Psoas muscle (tissue), 8 donors: Measurements from ENCODE around the gene LCE3C. TPM values are rescaled to one million over a fixed set of nuclear protein-coding genes. Genes with fewer than 3 reads are reported as not detected.

ENCODE experiments used
- ATAC-seq, 4 donors: fragments of 200-7000 bp; cut with Tn5 transposase; one replicate each; pipeline ENCODE4 v1.9.1; 2020; ENCODE audit warnings: moderate library complexity in 3 of 4, mild to moderate bottlenecking in 2 of 4
- DNase-seq, 2 donors: peaks; one replicate each; pipeline ENCODE4 v3.0.0-alpha.2; 2020
- H3K27ac ChIP-seq: fragments of 200-600 bp; one replicate; pipeline ENCODE4 v1.8.0; 2022
- H3K27me3 ChIP-seq, 3 donors: fragments of 200-600 bp in 1 of 3; one replicate each; pipeline versions ENCODE4 v1.6.1 to v1.8.0; 2013 to 2022; ENCODE audit warnings: low read length in 2 of 3, mild to moderate bottlenecking in 2 of 3, moderate library complexity in 1 of 3; ENCODE audit not compliant: insufficient read depth in 3 of 3
- H3K36me3 ChIP-seq, 2 donors: fragments of 200-600 bp in 1 of 2; one replicate each; pipeline versions ENCODE4 v1.6.1 to v1.8.0; 2013 to 2022; ENCODE audit warnings: low read depth in 1 of 2, mild to moderate bottlenecking in 1 of 2, moderate library complexity in 1 of 2; ENCODE audit not compliant: insufficient read depth in 1 of 2
- H3K4me1 ChIP-seq: fragments of 200-600 bp; one replicate; pipeline ENCODE4 v1.8.0; 2022
- H3K4me3 ChIP-seq: fragments of 200-600 bp; one replicate; pipeline ENCODE4 v1.8.0; 2022; ENCODE audit warnings: mild to moderate bottlenecking
- H3K9me3 ChIP-seq: fragments of 200-600 bp; one replicate; pipeline ENCODE4 v1.8.0; 2022
- WGBS, 3 donors: extraction: QIAGEN DNeasy Blood & Tissue Kit; methylation state at CpG; one replicate each; pipeline versions ENCODE4 v1.1.6 to v1.1.7; 2013; 5-methylcytosine and 5-hydroxymethylcytosine counted together
- intact Hi-C, 2 donors: fragments of 100-400 bp; cut with DNase I; formaldehyde crosslinking; loops; one replicate each; pipeline versions ENCODE4 v1.11.0 to v1.14.2; 2022
- polyA plus RNA-seq, 3 donors: library from polyadenylated mRNA; stranded (reverse); fragments of 200-250 nt; gene quantifications; one replicate each; pipeline ENCODE4 v1.2.3, GENCODE V29; 2013
- total RNA-seq, 4 donors: library from RNA; stranded (reverse); fragmentation: NEBNext Ultra II Directional in 2 of 4; extraction: Animal tissue kit (Norgen Biotek cat#: 25700) in 2 of 4; gene quantifications; one replicate each; pipeline versions ENCODE4 v1.2.1 to v1.2.4, GENCODE V29; 2021 to 2023
- TF ChIP-seq, protein P1 (sequence below): fragments of 200-600 bp; IDR thresholded peaks from one replicate; pipeline ENCODE4 v1.8.0; 2022; ENCODE audit warnings: antibody characterized with exemption
- donor health status: healthy with polysubstance abuse.
- donor health status: DM: no; HTN: no; CAD: no; lungs with moderate emphysema.
- donor health status: Bipolar disorder and iron deficiency.
- donor health status: healthy.
- donor health status: DM: yes; HTN: yes; CAD: no.
- donor health status: DM: no; HTN: no; CAD: no.
- donor health status: DM: no; HTN: no; CAD: no.
- donor health status: DM: yes; HTN: yes; CAD: no.

LCE3C gene
- total and polyA plus RNA-seq, 7 donors: not detected

- TF ChIP-seq, protein P1, sequence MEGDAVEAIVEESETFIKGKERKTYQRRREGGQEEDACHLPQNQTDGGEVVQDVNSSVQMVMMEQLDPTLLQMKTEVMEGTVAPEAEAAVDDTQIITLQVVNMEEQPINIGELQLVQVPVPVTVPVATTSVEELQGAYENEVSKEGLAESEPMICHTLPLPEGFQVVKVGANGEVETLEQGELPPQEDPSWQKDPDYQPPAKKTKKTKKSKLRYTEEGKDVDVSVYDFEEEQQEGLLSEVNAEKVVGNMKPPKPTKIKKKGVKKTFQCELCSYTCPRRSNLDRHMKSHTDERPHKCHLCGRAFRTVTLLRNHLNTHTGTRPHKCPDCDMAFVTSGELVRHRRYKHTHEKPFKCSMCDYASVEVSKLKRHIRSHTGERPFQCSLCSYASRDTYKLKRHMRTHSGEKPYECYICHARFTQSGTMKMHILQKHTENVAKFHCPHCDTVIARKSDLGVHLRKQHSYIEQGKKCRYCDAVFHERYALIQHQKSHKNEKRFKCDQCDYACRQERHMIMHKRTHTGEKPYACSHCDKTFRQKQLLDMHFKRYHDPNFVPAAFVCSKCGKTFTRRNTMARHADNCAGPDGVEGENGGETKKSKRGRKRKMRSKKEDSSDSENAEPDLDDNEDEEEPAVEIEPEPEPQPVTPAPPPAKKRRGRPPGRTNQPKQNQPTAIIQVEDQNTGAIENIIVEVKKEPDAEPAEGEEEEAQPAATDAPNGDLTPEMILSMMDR: no peak
- Histone ChIP-seq H3K4me3 (no peak overlapping the region), H3K27ac (no peak overlapping the region), H3K4me1 (no peaks in the 10 kb centered on the region), H3K27me3 (no peaks in the 10 kb centered on the region), H3K36me3 (no peaks in the 10 kb centered on the region), H3K9me3 (no peaks in the 10 kb centered on the region)
- ATAC-seq (no peak), DNase-seq (no peak)
- WGBS, 3 donors: 32 to 46% (median 36%) methylated on average over 3 of the region's 3 CpGs
- intact Hi-C loops: no loop called here
Observed at GRCh38 chr1:152645146-152645545, 45.1 kb downstream of the LCE3C start.

GRCh38 chr1:152646656-152647055 lies 46.6 kb downstream of the LCE3C start:
- no peak for ATAC-seq

More at GRCh38 chr1:152646656-152647055, 46.6 kb downstream of the LCE3C start:
- intact Hi-C loops: no loop called here
- no peaks in the 10 kb centered on the region for H3K4me1 ChIP-seq
- no peak for DNase-seq
- no peaks in the 10 kb centered on the region for H3K36me3 ChIP-seq
- H3K4me3 ChIP-seq: no peak overlapping the region
- no peak overlapping the region for H3K27ac ChIP-seq
- H3K27me3 ChIP-seq: no peaks in the 10 kb centered on the region
- TF ChIP-seq, protein P1: no peak
- no peaks in the 10 kb centered on the region for H3K9me3 ChIP-seq

Other genes with a start within 250 kb of the LCE3C start
- gene FLG2, start 240.2 kb upstream of the LCE3C start, total RNA-seq: not detected
- gene FLG2, start 240.2 kb upstream of the LCE3C start, polyA plus RNA-seq: not detected
- not detected for gene CRNN, start 186.0 kb upstream of the LCE3C start, total RNA-seq
- gene CRNN, start 186.0 kb upstream of the LCE3C start, polyA plus RNA-seq: under 1 TPM in 2 of 3 donors, not detected in 1; 0.28 to 0.30 TPM
- not detected for gene LCE5A, start 89.4 kb upstream of the LCE3C start, total RNA-seq
- not detected for gene LCE5A, start 89.4 kb upstream of the LCE3C start, polyA plus RNA-seq
- gene CRCT1, start 85.8 kb upstream of the LCE3C start, total RNA-seq: not detected
- gene CRCT1, start 85.8 kb upstream of the LCE3C start, polyA plus RNA-seq: not detected
- gene LCE3E, start 33.5 kb upstream of the LCE3C start, total RNA-seq: not detected
- not detected for gene LCE3E, start 33.5 kb upstream of the LCE3C start, polyA plus RNA-seq
- gene LCE3D, start 19.7 kb upstream of the LCE3C start, total RNA-seq: not detected
- not detected for gene LCE3D, start 19.7 kb upstream of the LCE3C start, polyA plus RNA-seq
- not detected for gene LCE3B, start 13.6 kb downstream of the LCE3C start, total RNA-seq
- gene LCE3B, start 13.6 kb downstream of the LCE3C start, polyA plus RNA-seq: not detected
- not detected for gene LCE3A, start 22.9 kb downstream of the LCE3C start, total RNA-seq
- not detected for gene LCE3A, start 22.9 kb downstream of the LCE3C start, polyA plus RNA-seq
- gene LCE2D, start 63.1 kb downstream of the LCE3C start, total RNA-seq: not detected
- gene LCE2D, start 63.1 kb downstream of the LCE3C start, polyA plus RNA-seq: not detected
- not detected for gene LCE2C, start 75.0 kb downstream of the LCE3C start, total RNA-seq
- gene LCE2C, start 75.0 kb downstream of the LCE3C start, polyA plus RNA-seq: not detected
- gene LCE2B, start 85.9 kb downstream of the LCE3C start, total RNA-seq: not detected
- not detected for gene LCE2B, start 85.9 kb downstream of the LCE3C start, polyA plus RNA-seq
- gene LCE2A, start 98.1 kb downstream of the LCE3C start, total RNA-seq: not detected
- gene LCE2A, start 98.1 kb downstream of the LCE3C start, polyA plus RNA-seq: not detected
- not detected for gene LCE4A, start 107.9 kb downstream of the LCE3C start, total RNA-seq
- not detected for gene LCE4A, start 107.9 kb downstream of the LCE3C start, polyA plus RNA-seq
- under 1 TPM in 1 of 4 donors, not detected in 3; 0.17 TPM for gene KPRP, start 157.8 kb downstream of the LCE3C start, total RNA-seq
- gene KPRP, start 157.8 kb downstream of the LCE3C start, polyA plus RNA-seq: not detected
- gene LCE1F, start 174.9 kb downstream of the LCE3C start, total RNA-seq: not detected
- not detected for gene LCE1F, start 174.9 kb downstream of the LCE3C start, polyA plus RNA-seq
- not detected for gene LCE1E, start 186.0 kb downstream of the LCE3C start, total RNA-seq
- not detected for gene LCE1E, start 186.0 kb downstream of the LCE3C start, polyA plus RNA-seq
- gene LCE1D, start 196.5 kb downstream of the LCE3C start, total RNA-seq: not detected
- gene LCE1D, start 196.5 kb downstream of the LCE3C start, polyA plus RNA-seq: not detected
- gene LCE1C, start 206.4 kb downstream of the LCE3C start, total RNA-seq: not detected
- gene LCE1C, start 206.4 kb downstream of the LCE3C start, polyA plus RNA-seq: not detected
- gene LCE1B, start 211.7 kb downstream of the LCE3C start, total RNA-seq: not detected
- gene LCE1B, start 211.7 kb downstream of the LCE3C start, polyA plus RNA-seq: not detected
- gene LCE1A, start 227.2 kb downstream of the LCE3C start, total RNA-seq: not detected
- not detected for gene LCE1A, start 227.2 kb downstream of the LCE3C start, polyA plus RNA-seq
- gene LCE6A, start 242.6 kb downstream of the LCE3C start, total RNA-seq: not detected
- not detected for gene LCE6A, start 242.6 kb downstream of the LCE3C start, polyA plus RNA-seq